LHCN-M2 (cell line): Measurements from ENCODE around the gene TPD52L2. TPM values are rescaled to one million over a fixed set of nuclear protein-coding genes. Genes with fewer than 3 reads are reported as not detected.
A peak's percentile ranks its signal among the peaks of the same experiment; 100 is the strongest.

Source experiments
- DNase-seq: peaks from one replicate; pipeline ENCODE4 v3.0.0-alpha.2; 2012; ENCODE audit warnings: low read depth
- polyA plus RNA-seq: library from polyadenylated mRNA; unstranded; fragments of >200 nt; gene quantifications from one replicate; pipeline ENCODE4 v1.2.1, GENCODE V29; 2012; ENCODE audit warnings: missing spikeins
- total RNA-seq: library from RNA; depleted of rRNA; stranded (reverse); fragments of >200 nt; gene quantifications from 2 replicates; pipeline ENCODE4 v1.2.3, GENCODE V29; 2014; rRNA removed

TPD52L2 gene
- 118 and 119 TPM in 2 replicates for total RNA-seq
- 118 TPM for polyA plus RNA-seq

GRCh38 chr20:63864978-63865640 is at the start of gene TPD52L2:
Gene TPD52L2, plus strand, starts transcription at chr20:63865270. Its CDS starts 96 bp downstream, at chr20:63865366.
- DNase-seq = peak; percentile 97

- DNase-seq = no peak
Measured at GRCh38 chr20:63815615-63816253, 49.3 kb upstream of the TPD52L2 start.

- DNase-seq = peak; percentile 37
Measured at GRCh38 chr20:63819224-63819921, 45.7 kb upstream of the TPD52L2 start.

- no peak for DNase-seq
Measured at GRCh38 chr20:63821811-63822210, 43.3 kb upstream of the TPD52L2 start.

GRCh38 chr20:63822276-63822696 is 42.8 kb upstream of the TPD52L2 start:
- no peak for DNase-seq

- no peak for DNase-seq
Measured at GRCh38 chr20:63823691-63824311, 41.3 kb upstream of the TPD52L2 start.

GRCh38 chr20:63825331-63826118 is 39.5 kb upstream of the TPD52L2 start:
- DNase-seq = no peak

GRCh38 chr20:63826753-63827152 is 38.3 kb upstream of the TPD52L2 start:
- DNase-seq = no peak

- DNase-seq = no peak
Measured at GRCh38 chr20:63828124-63828523, 36.9 kb upstream of the TPD52L2 start.

- DNase-seq = no peak
Measured at GRCh38 chr20:63828545-63828944, 36.5 kb upstream of the TPD52L2 start.

- DNase-seq = no peak
Measured at GRCh38 chr20:63828951-63829350, 36.1 kb upstream of the TPD52L2 start.

GRCh38 chr20:63829603-63829944 is 35.5 kb upstream of the TPD52L2 start:
- DNase-seq = no peak

GRCh38 chr20:63829945-63830835 is 34.9 kb upstream of the TPD52L2 start:
- DNase-seq = no peak

- DNase-seq = peak; percentile 37
Measured at GRCh38 chr20:63830841-63831588, 34.1 kb upstream of the TPD52L2 start, which contains the start of gene ZBTB46. Gene ZBTB46, minus strand, starts transcription at chr20:63831264. Its CDS starts 40,507 bp downstream, at chr20:63790757.

- no peak for DNase-seq
Measured at GRCh38 chr20:63831646-63831992, 33.5 kb upstream of the TPD52L2 start.

- DNase-seq = no peak
Measured at GRCh38 chr20:63831993-63832686, 32.9 kb upstream of the TPD52L2 start.

GRCh38 chr20:63833776-63834490 is 31.1 kb upstream of the TPD52L2 start:
- DNase-seq = peak; percentile 88

- DNase-seq = no peak
Measured at GRCh38 chr20:63834491-63834880, 30.6 kb upstream of the TPD52L2 start.
